BJ (cell line): ENCODE data around the gene ZSWIM1. TPM values are rescaled to one million over a fixed set of nuclear protein-coding genes. Genes with fewer than 3 reads are reported as not detected.

ENCODE experiments used
- CTCF ChIA-PET: fragments of 350-600 bp; formaldehyde crosslinking; extraction: SDS; loops from one replicate; lab custom pipeline; 2021; ENCODE audit warnings: antibody characterized with exemption, inconsistent platforms; lab: Yijun Ruan, JAX
- POLR2A ChIA-PET: fragments of 300-600 bp; sonication (Branson Sonifier 250); formaldehyde crosslinking; extraction: SDS; loops from one replicate; lab custom pipeline; 2021; ENCODE audit warnings: antibody characterized with exemption; lab: Charles Lee
- DNase-seq: peaks from one replicate; pipeline ENCODE4 v3.0.0-alpha.2; 2011; ENCODE audit warnings: low read depth
- H3K27me3 ChIP-seq: 2 replicates; pipeline ENCODE4 v1.6.0; 2011; ENCODE audit warnings: low read length; ENCODE audit not compliant: control insufficient read depth, insufficient read depth
- H3K36me3 ChIP-seq: 2 replicates; pipeline ENCODE4 v1.5.1; 2011; ENCODE audit warnings: low read length; ENCODE audit not compliant: control insufficient read depth, insufficient read depth
- H3K4me3 ChIP-seq: 2 replicates; pipeline ENCODE4 v1.5.1; 2011; ENCODE audit warnings: low read depth, mild to moderate bottlenecking, control low read depth, low read length
- CTCF ChIP-seq: IDR thresholded peaks from 2 replicates; pipeline ENCODE4 v1.5.1; 2011; ENCODE audit warnings: low read depth, mild to moderate bottlenecking, control low read depth, inconsistent platforms, low read length, moderate library complexity; ENCODE audit not compliant: insufficient read depth
- polyA plus RNA-seq: library from polyadenylated mRNA; depleted of rRNA; stranded (reverse); fragments of >200 nt; gene quantifications from 2 replicates; pipeline ENCODE4 v1.2.3, GENCODE V29; 2011

Gene ZSWIM1
- polyA plus RNA-seq, 1 experiment = 6.0 TPM

- Histone ChIP-seq H3K27me3 (no peaks in the 10 kb centered on the region), H3K36me3 (no peaks in the 10 kb centered on the region), H3K4me3 (no peak overlapping the region)
- ChIA-PET CTCF (interaction anchor here (1.1 to 1.7 kb wide), 3 partner anchors 11 to 29 kb away, joined by 3 to 5 read pairs (median 4); no protein-coding TSS in a partner anchor), POLR2A (interaction anchor here (0.6 to 1.1 kb wide), 4 partner anchors 14 to 54 kb away, joined by 3 to 9 read pairs (median 5); no protein-coding TSS in a partner anchor)
- no peak for DNase-seq
- no peak for TF ChIP-seq CTCF
Measured at GRCh38 chr20:45918779-45919537, 37.9 kb downstream of the ZSWIM1 start.

- no peak overlapping the region for H3K4me3 ChIP-seq
- ChIA-PET CTCF (interaction anchor here (0.6 to 2.9 kb wide), 5 partner anchors 10 to 121 kb away, joined by 3 to 8 read pairs (median 5); no protein-coding TSS in a partner anchor), POLR2A (interaction anchor here (0.6 to 1.1 kb wide), 4 partner anchors 14 to 53 kb away, joined by 3 to 9 read pairs (median 4); no protein-coding TSS in a partner anchor)
- no peaks in the 10 kb centered on the region for H3K36me3 ChIP-seq
- no peak for TF ChIP-seq CTCF
- H3K27me3 ChIP-seq = no peaks in the 10 kb centered on the region
- DNase-seq = no peak
Measured at GRCh38 chr20:45919542-45920399, 38.7 kb downstream of the ZSWIM1 start.

DNA sequence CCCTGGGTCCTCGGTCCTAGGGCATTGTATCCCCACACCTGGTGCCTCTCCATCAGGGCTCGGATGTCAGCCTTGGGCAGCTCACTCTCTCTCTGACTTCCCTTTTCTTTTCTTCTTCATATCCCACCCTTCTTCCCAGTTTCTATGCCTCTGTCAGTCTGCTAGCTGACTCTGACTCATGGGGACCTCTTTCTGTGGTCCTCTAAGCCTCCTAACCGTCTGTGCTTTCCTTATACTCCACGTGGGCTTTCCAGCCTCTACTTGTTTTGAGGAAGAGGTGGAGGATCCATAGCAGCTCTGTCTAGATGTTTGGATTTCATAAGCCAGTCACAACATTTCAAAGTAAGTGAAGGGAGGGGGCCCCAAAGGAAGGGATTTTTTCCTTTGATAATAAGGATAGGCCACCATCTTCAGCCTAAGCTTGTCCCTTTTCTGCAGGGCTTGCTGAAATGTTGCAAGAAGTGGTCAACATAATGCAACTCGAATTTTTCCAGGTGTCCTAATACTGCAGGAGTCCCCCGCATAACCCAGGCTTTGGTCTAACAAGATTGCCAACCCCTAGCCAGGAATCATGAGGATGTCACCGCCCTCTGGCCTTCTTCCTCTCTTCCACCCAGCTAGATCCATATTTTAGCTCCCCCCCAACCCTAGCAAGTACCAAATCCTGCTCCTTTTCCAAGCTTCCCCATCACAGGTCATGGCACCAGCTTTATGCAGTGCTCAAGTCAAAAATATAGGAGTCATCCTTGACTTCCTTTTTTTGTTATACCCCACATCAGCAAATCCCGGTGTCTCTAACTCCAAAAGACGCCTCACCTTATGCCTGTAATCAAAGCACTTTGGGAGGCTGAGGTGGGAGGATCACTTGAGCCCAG, 39.7 kb downstream of the ZSWIM1 start:
- Histone ChIP-seq H3K4me3 (no peak overlapping the region), H3K27me3 (no peaks in the 10 kb centered on the region), H3K36me3 (no peaks in the 10 kb centered on the region)
- ChIA-PET POLR2A (interaction anchor here (0.6 to 1.1 kb wide), 2 partner anchors 15 to 16 kb away, joined by 3 to 9 read pairs; no protein-coding TSS in a partner anchor), CTCF (interaction anchor here (1.2 to 2.9 kb wide), 4 partner anchors 9 to 122 kb away, joined by 4 to 8 read pairs (median 6); no protein-coding TSS in a partner anchor)
- TF ChIP-seq CTCF = no peak
- DNase-seq = no peak

DNA sequence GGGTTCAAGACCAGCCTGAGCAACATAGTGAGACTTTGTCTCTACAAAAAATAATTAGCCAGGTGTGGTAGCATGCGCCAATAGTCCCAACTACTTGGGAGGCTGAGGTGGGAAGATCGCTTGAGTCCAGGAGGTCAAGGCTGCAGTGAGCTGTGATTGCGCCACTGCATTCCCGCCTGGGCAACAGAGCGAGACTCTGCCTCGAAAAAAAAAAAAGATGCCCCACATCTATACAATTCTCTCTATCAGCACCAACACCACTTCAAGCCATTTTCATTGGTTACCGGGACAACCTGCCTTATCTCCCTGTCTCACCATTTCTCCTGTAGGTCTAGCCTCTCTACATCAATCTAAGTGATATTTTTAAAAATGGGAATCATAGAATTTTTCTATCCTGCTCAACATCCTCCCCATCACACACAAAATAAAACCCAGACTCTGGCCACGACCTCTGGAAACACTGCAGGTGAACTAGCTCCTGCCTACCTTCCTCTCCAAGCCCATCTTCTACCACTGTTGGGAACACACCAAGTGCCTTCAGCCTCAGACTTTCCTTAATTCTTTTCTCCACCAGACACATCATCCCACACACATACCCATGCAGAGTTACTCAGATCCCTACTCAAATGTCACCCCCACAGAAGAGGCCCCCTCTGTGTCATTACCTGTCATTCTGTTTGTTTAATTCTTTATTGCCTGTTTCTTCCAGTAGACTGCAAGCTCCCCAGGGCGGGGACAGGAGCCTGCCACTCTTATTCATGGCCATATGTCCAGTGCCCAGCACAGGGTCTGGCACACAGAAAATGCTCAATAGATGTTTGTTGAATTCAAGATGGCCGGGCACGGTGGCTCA, 40.5 kb downstream of the ZSWIM1 start:
- DNase-seq = no peak
- POLR2A ChIA-PET = no interaction called here
- CTCF ChIA-PET = interaction anchor here (1.5 to 2.9 kb wide), 2 partner anchors 48 to 122 kb away, joined by 7 to 8 read pairs; no protein-coding TSS in a partner anchor
- Histone ChIP-seq H3K36me3 (no peaks in the 10 kb centered on the region), H3K27me3 (no peaks in the 10 kb centered on the region), H3K4me3 (no peak overlapping the region)
- no peak for TF ChIP-seq CTCF
